ENCODE results near the gene MFSD12.

MFSD12 gene

DNA sequence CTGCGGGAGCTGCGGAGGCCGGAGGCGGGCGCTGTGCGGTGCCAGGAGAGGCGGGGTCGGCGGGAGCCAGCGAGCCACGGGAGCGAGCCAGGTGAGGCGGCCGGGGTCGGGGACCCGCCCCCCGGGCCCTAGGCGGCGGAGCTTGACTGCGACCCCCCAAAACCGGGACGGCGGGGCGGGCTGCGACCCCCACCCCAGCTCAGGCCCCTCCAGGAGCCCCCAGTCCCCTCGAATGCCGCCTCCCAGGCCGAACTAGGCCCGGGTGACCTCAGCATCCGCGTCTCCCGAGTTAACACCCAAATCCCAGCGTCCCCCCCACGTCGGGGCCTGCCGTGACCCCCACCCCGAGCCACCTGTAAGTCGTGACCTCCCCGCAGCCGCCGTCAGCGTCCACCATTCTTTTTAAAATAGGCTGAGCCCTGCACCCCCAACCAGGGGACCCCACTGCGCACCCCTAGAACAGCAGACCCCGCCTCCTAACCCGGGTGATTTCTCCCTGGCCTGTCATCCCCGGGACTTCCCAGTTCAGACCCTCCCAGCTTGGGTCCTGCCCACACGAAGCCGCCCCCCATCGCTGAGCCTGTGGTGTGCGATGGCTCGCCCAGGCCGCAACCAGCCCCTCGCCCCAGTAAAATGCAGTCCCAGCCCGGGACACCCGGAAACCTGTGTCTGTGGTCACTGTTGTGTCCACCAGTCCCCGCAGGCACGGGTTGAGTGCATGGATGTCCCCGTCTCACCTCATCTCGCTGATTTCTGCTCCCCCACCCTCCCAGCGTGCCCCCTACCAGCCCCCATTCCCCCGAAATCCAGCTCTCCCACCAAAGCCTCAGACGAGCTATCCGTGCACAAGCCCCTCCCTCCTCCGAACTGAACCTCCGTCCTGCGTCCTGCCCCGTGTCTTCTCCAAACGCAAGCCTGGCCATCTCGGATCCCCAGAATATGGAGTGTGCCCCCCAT lies 50.7 kb downstream of the MFSD12 start:
- peak; percentile 27 for DNase-seq (ENCODE audit: low spot score)

- DNase-seq (ENCODE audit: low spot score), result peak; percentile 97
Measured at GRCh38 chr19:3505598-3506383, 51.6 kb downstream of the MFSD12 start, which contains the start of gene FZR1. FZR1 (plus strand) TSS chr19:3506311; CDS start chr19:3522990, 16,679 bp downstream.

- DNase-seq (ENCODE audit: low spot score), result no peak
Measured at GRCh38 chr19:3504735-3505134, 52.7 kb downstream of the MFSD12 start.

GRCh38 chr19:3503036-3503572 lies 54.3 kb downstream of the MFSD12 start:
- no peak for DNase-seq (ENCODE audit: low spot score)

DNA sequence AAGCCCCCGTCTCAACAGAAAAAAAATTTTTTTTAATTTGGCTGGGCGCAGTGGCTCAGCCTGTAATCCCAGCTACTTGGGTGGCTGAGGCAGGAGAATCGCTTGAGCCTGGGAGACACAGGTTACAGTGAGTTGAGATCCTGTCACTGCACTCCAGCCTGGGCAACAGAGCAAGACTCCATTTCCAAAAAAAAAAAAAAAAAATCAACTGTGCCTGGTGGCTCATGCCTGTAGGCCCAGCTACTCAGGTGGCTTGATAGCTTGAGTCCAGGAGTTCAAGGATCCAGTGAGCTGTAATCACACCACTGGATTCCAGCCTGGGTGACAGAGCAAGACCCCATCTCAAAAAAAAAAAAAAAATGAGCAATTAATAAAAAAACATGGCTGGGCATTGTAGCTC lies 55.6 kb downstream of the MFSD12 start:
- DNase-seq (ENCODE audit: low spot score), result no peak

DNA sequence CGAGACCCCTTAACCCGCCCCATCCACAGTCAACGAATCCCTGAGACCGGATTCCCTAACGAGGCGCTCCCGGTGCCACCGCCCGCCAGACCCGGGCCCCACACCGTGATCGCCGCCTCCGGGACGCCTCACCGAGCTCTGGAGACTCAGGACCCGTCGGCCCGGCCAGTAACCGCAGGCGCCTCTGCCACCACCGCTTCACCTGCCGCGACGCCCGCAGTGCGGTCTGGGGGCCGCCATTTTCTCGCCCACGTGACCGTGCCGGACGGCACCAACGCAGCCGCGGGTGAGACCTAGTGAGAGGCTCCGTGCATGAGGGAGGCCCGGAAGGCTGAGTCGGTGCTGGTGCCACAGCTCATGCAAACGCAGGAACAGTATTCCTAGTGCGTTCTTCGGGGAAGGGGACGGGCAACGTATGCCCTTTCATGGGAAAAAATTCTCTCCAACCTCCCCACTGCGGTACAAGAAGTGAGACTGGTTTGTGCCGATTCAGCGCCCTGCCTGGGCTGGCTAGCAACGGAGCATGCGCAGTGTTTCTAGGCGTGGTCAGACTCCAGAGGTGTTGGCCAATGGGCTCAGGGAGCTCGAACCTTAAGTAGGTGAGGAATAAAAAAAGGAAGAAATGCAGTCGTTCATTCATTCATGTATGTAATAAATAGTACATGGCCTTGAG lies 56.8 kb downstream of the MFSD12 start, which contains the start of gene DOHH:
TSS of gene DOHH (minus strand) at position 246 of the 673 bp plus-strand sequence. CDS start 3,860 bp downstream, outside the sequence.
- DNase-seq (ENCODE audit: low spot score), result peak; percentile 99

DNA sequence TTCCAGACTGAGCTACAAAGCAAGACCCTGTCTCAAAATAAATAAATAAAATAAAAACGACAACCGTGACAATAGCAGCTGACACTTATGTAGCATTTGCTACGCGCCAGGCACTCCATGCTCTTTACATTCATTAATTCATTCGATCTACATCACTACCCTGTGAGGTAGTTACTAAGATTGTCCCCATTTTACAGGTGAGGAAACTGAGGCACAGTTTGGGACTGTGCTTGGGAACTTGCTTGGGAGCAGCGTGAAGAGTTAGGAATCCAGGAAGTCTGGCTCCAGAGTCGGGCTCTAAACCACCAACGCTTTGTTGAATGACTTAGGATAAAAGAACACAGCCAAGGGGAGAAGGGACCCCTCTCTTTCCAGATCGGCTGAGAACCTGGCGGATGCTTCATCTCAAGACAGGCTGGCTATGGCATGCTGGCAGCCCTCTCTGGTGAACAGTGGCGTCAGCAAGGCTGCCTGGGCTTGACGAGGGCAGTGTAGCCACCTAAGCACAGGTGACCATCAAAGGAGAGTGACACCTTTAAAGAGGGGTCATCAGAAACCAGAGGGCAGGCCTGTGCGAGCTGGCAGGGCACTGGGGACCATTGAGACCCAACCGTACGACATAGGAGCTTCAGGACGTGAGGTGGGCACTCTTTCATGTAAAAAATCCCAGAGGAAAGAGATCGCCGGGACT lies 57.5 kb downstream of the MFSD12 start:
- no peak for DNase-seq (ENCODE audit: low spot score)

DNA sequence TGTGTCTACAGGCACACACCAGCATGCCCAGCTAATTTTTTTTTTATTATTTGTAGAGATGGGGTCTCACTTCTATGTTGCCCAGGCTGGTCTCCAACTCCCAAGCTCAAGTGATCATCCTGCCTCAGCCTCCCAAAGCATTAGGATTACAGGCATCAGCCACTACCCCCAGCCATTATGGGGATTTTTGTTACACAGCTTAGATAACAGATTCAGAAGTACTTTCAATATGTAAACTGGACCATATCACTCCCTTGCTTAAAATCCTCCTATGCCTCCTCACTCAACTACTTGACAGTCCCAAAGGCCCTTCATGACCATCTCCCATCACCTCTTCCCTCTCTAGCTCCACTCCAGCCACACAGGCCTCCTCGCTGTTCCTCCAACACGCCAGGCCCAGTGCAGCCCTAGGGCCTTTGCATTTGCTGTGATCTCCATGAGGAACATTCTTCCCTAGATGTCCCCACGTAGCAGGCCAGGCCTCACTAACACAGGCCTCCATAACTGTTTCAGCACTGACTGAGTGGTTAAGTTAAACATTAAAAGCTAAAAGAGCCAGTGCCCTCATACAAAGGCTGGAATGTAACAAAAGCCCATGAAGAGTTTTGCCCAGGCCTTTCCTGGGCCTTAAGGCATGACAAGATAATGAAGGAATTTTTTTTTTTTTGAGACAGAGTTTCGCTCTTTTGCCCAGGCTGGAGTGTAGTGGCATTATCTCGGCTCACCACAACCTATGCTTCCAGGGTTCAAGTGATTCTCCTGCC lies 59.4 kb downstream of the MFSD12 start:
- no peak for DNase-seq (ENCODE audit: low spot score)

DNA sequence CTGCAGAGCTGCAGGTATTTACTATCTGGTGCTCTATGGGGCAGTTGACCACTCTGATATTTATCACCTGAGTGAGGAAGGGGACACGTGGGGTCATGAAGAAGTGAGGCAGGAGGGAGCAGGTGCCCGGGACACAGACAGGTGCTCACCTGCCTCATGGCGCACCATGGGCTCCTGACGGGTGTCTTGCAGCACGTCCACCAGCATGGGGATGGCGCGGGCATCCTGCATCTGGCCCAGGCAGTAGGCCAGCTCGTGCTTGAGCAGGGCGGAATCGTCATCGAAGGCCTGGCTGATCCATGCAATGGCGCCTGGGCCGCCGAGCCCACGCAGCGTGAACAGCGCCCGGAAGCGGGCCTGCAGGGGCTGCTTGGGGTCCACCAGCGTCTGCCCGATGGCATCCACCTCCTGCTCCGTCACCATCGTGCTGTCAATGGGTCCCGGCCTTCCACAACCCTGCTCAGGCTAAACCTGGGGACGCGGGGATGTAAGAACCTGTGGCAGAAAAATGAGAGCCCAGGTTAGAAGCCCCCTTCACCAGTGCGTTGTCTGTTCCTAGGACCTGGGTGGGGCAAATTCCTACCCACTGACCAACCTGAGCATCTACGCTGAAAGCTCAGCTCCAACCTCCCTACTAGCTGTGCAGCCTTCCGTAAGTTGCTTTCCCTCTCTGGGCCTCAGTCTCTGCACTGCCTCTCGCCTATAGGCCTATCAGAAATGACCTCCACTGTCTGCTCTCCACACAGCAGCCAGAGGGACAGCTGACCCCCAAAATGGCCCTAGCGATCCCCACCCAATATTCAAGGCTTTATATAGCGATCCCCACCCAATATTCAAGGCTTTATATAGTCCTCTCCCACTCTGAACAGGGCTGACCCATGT lies 60.8 kb downstream of the MFSD12 start:
- DNase-seq (ENCODE audit: low spot score), result no peak

DNA sequence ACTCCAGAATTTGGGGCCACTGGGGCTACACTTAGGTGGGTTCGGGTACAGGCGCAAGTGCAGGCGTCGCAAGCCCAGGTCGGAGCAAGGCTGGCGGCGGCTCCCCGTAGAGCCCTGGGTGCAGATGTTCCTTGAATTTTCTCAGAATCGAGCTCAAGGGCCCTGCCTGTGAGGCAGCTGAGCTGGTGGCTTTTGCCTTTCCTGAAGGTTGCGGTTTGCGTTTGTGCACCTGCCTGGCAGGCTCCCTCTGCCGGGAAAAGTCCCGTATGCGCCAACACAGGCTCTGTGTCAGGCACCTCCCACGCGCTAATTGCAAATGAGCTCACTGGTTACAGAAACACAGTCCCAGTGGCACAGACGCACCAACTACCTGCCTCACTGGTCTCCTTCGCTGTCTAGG lies 62.8 kb downstream of the MFSD12 start:
- DNase-seq (ENCODE audit: low spot score), result no peak
